Tibial artery (tissue), 4 donors: Measurements from ENCODE around the gene CCL23.

Source experiments
- DNase-seq, 2 donors: peaks; one replicate each; pipeline ENCODE4 v3.0.0-alpha.2; 2019
- H3K27ac ChIP-seq, 2 donors: fragments of 200-600 bp; sonication (generic) in 1 of 2; 1 replicate in 1 of 2; 2 replicates in 1 of 2; pipeline ENCODE4 v1.5.1; 2018 to 2019; ENCODE audit warnings: mild to moderate bottlenecking in 1 of 2
- H3K27me3 ChIP-seq, 2 donors: fragments of 200-600 bp; sonication (generic) in 1 of 2; one replicate each; pipeline versions ENCODE4 v1.5.1 to v1.6.0; 2016 to 2019
- H3K36me3 ChIP-seq, 3 donors: fragments of 200-600 bp; sonication (generic) in 2 of 3; one replicate each; pipeline ENCODE4 v1.5.1; 2016 to 2019; ENCODE audit warnings: mild to moderate bottlenecking in 2 of 3
- H3K4me1 ChIP-seq, 4 donors: fragments of 200-600 bp; sonication (generic) in 2 of 4; 1 replicate in 3 of 4; 2 replicates in 1 of 4; pipeline ENCODE4 v1.5.1; 2016 to 2019
- H3K4me3 ChIP-seq, 2 donors: fragments of 200-600 bp; sonication (generic) in 1 of 2; 1 replicate in 1 of 2; 2 replicates in 1 of 2; pipeline ENCODE4 v1.5.1; 2018 to 2019; ENCODE audit warnings: mild to moderate bottlenecking in 2 of 2
- H3K9me3 ChIP-seq, 3 donors: fragments of 200-600 bp; sonication (generic) in 1 of 3; one replicate each; pipeline ENCODE4 v1.5.1; 2016 to 2019
- CTCF ChIP-seq, 2 experiments: fragments of 200-600 bp in 1 of 2; fragments of 450-650 bp in 1 of 2; IDR thresholded peaks; one replicate each; pipeline ENCODE4 v1.5.1; 2017 to 2019; ENCODE audit warnings: antibody characterized with exemption in 2 of 2, mild to moderate bottlenecking in 1 of 2, moderate library complexity in 1 of 2
- intact Hi-C: fragments of 100-400 bp; cut with DNase I; formaldehyde crosslinking; loops from one replicate; pipeline ENCODE4 v1.15.0; 2023; ENCODE audit warnings: low total_unique reads

The CCL23 gene

GRCh38 chr17:35973333-35974260 is 44.2 kb downstream of the CCL23 start:
- intact Hi-C loops, result loop anchor here (10.0 kb wide), 1 partner anchor 501 kb away; no protein-coding TSS in a partner anchor
- DNase-seq, result peak in 1 of 2 donors; percentile 25
- Histone ChIP-seq H3K4me3 (no peak overlapping the region), H3K9me3 (no peaks in the 10 kb centered on the region), H3K27ac (no peak overlapping the region), H3K36me3 (no peaks in the 10 kb centered on the region), H3K4me1 (no peaks in the 10 kb centered on the region), H3K27me3 (peaks cover 0 to 7% of the 10 kb centered on the region in 2 donors)
- TF ChIP-seq CTCF (IDR thresholded peaks at IDR 0.05), result no peak

GRCh38 chr17:35972945-35973332 is 44.8 kb downstream of the CCL23 start:
- no peak overlapping the region for H3K4me3 ChIP-seq
- H3K9me3 ChIP-seq, result no peaks in the 10 kb centered on the region
- DNase-seq, result no peak
- TF ChIP-seq CTCF (IDR thresholded peaks at IDR 0.05), result no peak
- H3K27ac ChIP-seq, result no peak overlapping the region
- peaks cover 0 to 4% of the 10 kb centered on the region in 2 donors for H3K27me3 ChIP-seq
- no peaks in the 10 kb centered on the region for H3K36me3 ChIP-seq
- H3K4me1 ChIP-seq, result no peaks in the 10 kb centered on the region
- intact Hi-C loops, result loop anchor here (10.0 kb wide), 1 partner anchor 502 kb away; no protein-coding TSS in a partner anchor

- no peaks in the 10 kb centered on the region for H3K36me3 ChIP-seq
- H3K4me3 ChIP-seq, result no peak overlapping the region
- no peaks in the 10 kb centered on the region for H3K4me1 ChIP-seq
- no peaks in the 10 kb centered on the region for H3K27me3 ChIP-seq
- H3K27ac ChIP-seq, result no peak overlapping the region
- DNase-seq, result no peak
- H3K9me3 ChIP-seq, result no peaks in the 10 kb centered on the region
- intact Hi-C loops, result loop anchor here (10.0 kb wide), 1 partner anchor 502 kb away; no protein-coding TSS in a partner anchor
- TF ChIP-seq CTCF (IDR thresholded peaks at IDR 0.05), result no peak
Measured at GRCh38 chr17:35972535-35972934, 45.2 kb downstream of the CCL23 start.

- DNase-seq, result no peak
- no peaks in the 10 kb centered on the region for H3K4me1 ChIP-seq
- no peak overlapping the region for H3K4me3 ChIP-seq
- H3K36me3 ChIP-seq, result no peaks in the 10 kb centered on the region
- no peaks in the 10 kb centered on the region for H3K27me3 ChIP-seq
- TF ChIP-seq CTCF (IDR thresholded peaks at IDR 0.05), result no peak
- H3K9me3 ChIP-seq, result no peaks in the 10 kb centered on the region
- H3K27ac ChIP-seq, result no peak overlapping the region
- intact Hi-C loops, result loop anchor here (10.0 kb wide), 1 partner anchor 503 kb away; no protein-coding TSS in a partner anchor
Measured at GRCh38 chr17:35972066-35972465, 45.7 kb downstream of the CCL23 start.

GRCh38 chr17:35969558-35970380 is 48.0 kb downstream of the CCL23 start:
- H3K27me3 ChIP-seq, result no peaks in the 10 kb centered on the region
- peak; percentile 73 to 74 for TF ChIP-seq CTCF (IDR thresholded peaks at IDR 0.05)

More at GRCh38 chr17:35969558-35970380, 48.0 kb downstream of the CCL23 start:
- H3K36me3 ChIP-seq, result no peaks in the 10 kb centered on the region
- no peak overlapping the region for H3K27ac ChIP-seq
- H3K4me3 ChIP-seq, result no peak overlapping the region
- no peaks in the 10 kb centered on the region for H3K4me1 ChIP-seq
- intact Hi-C loops, result loop anchor here (10.0 kb wide), 2 partner anchors 175 to 505 kb away; no protein-coding TSS in a partner anchor
- H3K9me3 ChIP-seq, result no peaks in the 10 kb centered on the region
- peak; percentile 72 to 79 for DNase-seq
